ENCODE data around the gene NUTF2.

GRCh38 chr16:67874372-67874771 is 27.6 kb downstream of the NUTF2 start:
- TF ChIP-seq ZNF555 (tag by site-specific recombination; conservative IDR thresholded peaks at IDR 0.05) (no peak), CTCF (tag by site-specific recombination; IDR thresholded peaks at IDR 0.05) (no peak), PATZ1 (tag by site-specific recombination; IDR thresholded peaks at IDR 0.05) (no peak), ZBTB17 (tag by site-specific recombination; IDR thresholded peaks at IDR 0.05) (no peak), ZNF677 (tag by site-specific recombination; IDR thresholded peaks at IDR 0.05) (no peak), ZNF248 (tag by site-specific recombination; IDR thresholded peaks at IDR 0.05) (no peak), ZNF366 (tag by site-specific recombination; conservative IDR thresholded peaks at IDR 0.05) (no peak), ZBTB10 (tag by site-specific recombination; IDR thresholded peaks at IDR 0.05) (no peak), REST (tag by site-specific recombination; IDR thresholded peaks at IDR 0.05) (no peak)
- TF ChIP-seq, protein P1, sequence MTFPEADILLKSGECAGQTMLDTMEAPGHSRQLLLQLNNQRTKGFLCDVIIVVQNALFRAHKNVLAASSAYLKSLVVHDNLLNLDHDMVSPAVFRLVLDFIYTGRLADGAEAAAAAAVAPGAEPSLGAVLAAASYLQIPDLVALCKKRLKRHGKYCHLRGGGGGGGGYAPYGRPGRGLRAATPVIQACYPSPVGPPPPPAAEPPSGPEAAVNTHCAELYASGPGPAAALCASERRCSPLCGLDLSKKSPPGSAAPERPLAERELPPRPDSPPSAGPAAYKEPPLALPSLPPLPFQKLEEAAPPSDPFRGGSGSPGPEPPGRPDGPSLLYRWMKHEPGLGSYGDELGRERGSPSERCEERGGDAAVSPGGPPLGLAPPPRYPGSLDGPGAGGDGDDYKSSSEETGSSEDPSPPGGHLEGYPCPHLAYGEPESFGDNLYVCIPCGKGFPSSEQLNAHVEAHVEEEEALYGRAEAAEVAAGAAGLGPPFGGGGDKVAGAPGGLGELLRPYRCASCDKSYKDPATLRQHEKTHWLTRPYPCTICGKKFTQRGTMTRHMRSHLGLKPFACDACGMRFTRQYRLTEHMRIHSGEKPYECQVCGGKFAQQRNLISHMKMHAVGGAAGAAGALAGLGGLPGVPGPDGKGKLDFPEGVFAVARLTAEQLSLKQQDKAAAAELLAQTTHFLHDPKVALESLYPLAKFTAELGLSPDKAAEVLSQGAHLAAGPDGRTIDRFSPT (tag by site-specific recombination; IDR thresholded peaks at IDR 0.05) = no peak
